Right lobe of liver (tissue), 4 donors: ENCODE results near the gene FABP7.

ENCODE experiments used
- CTCF ChIP-seq, 4 donors: fragments of 200-600 bp in 3 of 4; fragments of 450-650 bp in 1 of 4; IDR thresholded peaks; one replicate each; pipeline versions ENCODE4 v1.5.1 to v1.8.0; 2016 to 2022; ENCODE audit warnings: antibody characterized with exemption in 4 of 4, mild to moderate bottlenecking in 2 of 4
- POLR2A ChIP-seq: fragments of 450-650 bp; IDR thresholded peaks from one replicate; pipeline ENCODE4 v1.6.1; 2017; ENCODE audit warnings: antibody characterized with exemption, mild to moderate bottlenecking
- donor health status: DM: no; HTN: no; CAD: no.
- donor health status: DM: no; HTN: no; CAD: no.
- donor health status: DM: no; HTN: yes; CAD: no.

GRCh38 chr6:122766256-122766655 is 13.3 kb upstream of the FABP7 start:
- TF ChIP-seq CTCF (IDR thresholded peaks at IDR 0.05) (no peak), POLR2A (no peak)
